ENCODE measurements around the gene TAF7L. TPM values are rescaled to one million over a fixed set of nuclear protein-coding genes. Genes with fewer than 3 reads are reported as not detected.
"Not testable (repeated sequence)": the region's sequence is repeated elsewhere in the genome, so short reads cannot be mapped to it uniquely, and the experiment has no call there.

Gene TAF7L
- 0.63 TPM for polyA plus RNA-seq (2013)

- peak in 1 of 3 donors; percentile 9 for DNase-seq
- Histone ChIP-seq H3K36me3 (ENCODE audit: control insufficient read depth in 4 of 4, insufficient read depth in 4 of 4, low read length in 3 of 4) (no peaks in the 10 kb centered on the region), H3K4me1 (ENCODE audit: control extremely low read depth in 1 of 4, control insufficient read depth in 4 of 4, insufficient read depth in 4 of 4, low read length in 3 of 4) (peaks cover 0 to 9% (median 3%) of the 10 kb centered on the region in 4 experiments), H3K9me3 (ENCODE audit: control extremely low read depth in 1 of 5, control insufficient read depth in 4 of 5, insufficient read depth in 2 of 5, low read depth in 1 of 5, low read length in 4 of 5) (no peaks in the 10 kb centered on the region), H3K4me3 (ENCODE audit: control insufficient read depth in 1 of 7, extremely low read depth in 1 of 7, insufficient read depth in 4 of 7, low read depth in 2 of 7, low read length in 6 of 7) (peak within 1 kb of the TSS in 2 of 7 experiments; percentile 10 to 32), H3K27me3 (replicated peaks in 2 of 5; ENCODE audit: control insufficient read depth in 4 of 5, insufficient read depth in 5 of 5, low read length in 4 of 5) (peaks cover 0 to 9% (median 0%) of the 10 kb centered on the region in 5 experiments), H3K27ac (ENCODE audit: insufficient read depth in 1 of 2, low read depth in 1 of 2, low read length in 2 of 2, poor library complexity in 1 of 2, severe bottlenecking in 2 of 2) (no peak within 1 kb of the TSS)
- ChIA-PET POLR2A (no interaction called here), CTCF (no interaction called here)
- 64% methylated on average over 69 of the region's 75 CpGs for WGBS (ENCODE audit: insufficient coverage)
Observed at GRCh38 chrX:101290957-101291603, at the start of gene TAF7L. Gene TAF7L, minus strand, starts transcription at chrX:101291334. Its CDS starts 3,791 bp downstream, at chrX:101287543.

- POLR2A ChIA-PET = no interaction called here
Observed at GRCh38 chrX:101337776-101338271, 46.7 kb upstream of the TAF7L start.

GRCh38 chrX:101334310-101334709 is 43.2 kb upstream of the TAF7L start:
- H3K4me1 ChIP-seq (ENCODE audit: control extremely low read depth in 1 of 4, control insufficient read depth in 4 of 4, insufficient read depth in 4 of 4, low read length in 3 of 4); CTCF ChIA-PET; DNase-seq; H3K9me3 ChIP-seq (ENCODE audit: control extremely low read depth in 1 of 5, control insufficient read depth in 4 of 5, insufficient read depth in 2 of 5, low read depth in 1 of 5, low read length in 4 of 5); POLR2A ChIA-PET; H3K27ac ChIP-seq (ENCODE audit: insufficient read depth in 1 of 2, low read depth in 1 of 2, low read length in 2 of 2, poor library complexity in 1 of 2, severe bottlenecking in 2 of 2); H3K27me3 ChIP-seq (replicated peaks in 2 of 5; ENCODE audit: control insufficient read depth in 4 of 5, insufficient read depth in 5 of 5, low read length in 4 of 5); H3K4me3 ChIP-seq (ENCODE audit: control insufficient read depth in 1 of 7, extremely low read depth in 1 of 7, insufficient read depth in 4 of 7, low read depth in 2 of 7, low read length in 6 of 7); H3K36me3 ChIP-seq (ENCODE audit: control insufficient read depth in 4 of 4, insufficient read depth in 4 of 4, low read length in 3 of 4): not testable (repeated sequence)
- WGBS (ENCODE audit: insufficient coverage) = 80% methylated on average over 4 of the region's 7 CpGs

More at GRCh38 chrX:101337776-101338271, 46.7 kb upstream of the TAF7L start:
- CTCF ChIA-PET = no interaction called here
- Histone ChIP-seq H3K9me3 (ENCODE audit: control extremely low read depth in 1 of 5, control insufficient read depth in 4 of 5, insufficient read depth in 2 of 5, low read depth in 1 of 5, low read length in 4 of 5) (no peaks in the 10 kb centered on the region), H3K4me3 (ENCODE audit: control insufficient read depth in 1 of 7, extremely low read depth in 1 of 7, insufficient read depth in 4 of 7, low read depth in 2 of 7, low read length in 6 of 7) (no peak overlapping the region), H3K36me3 (ENCODE audit: control insufficient read depth in 4 of 4, insufficient read depth in 4 of 4, low read length in 3 of 4) (no peaks in the 10 kb centered on the region), H3K27me3 (replicated peaks in 2 of 5; ENCODE audit: control insufficient read depth in 4 of 5, insufficient read depth in 5 of 5, low read length in 4 of 5) (no peaks in the 10 kb centered on the region), H3K4me1 (ENCODE audit: control extremely low read depth in 1 of 4, control insufficient read depth in 4 of 4, insufficient read depth in 4 of 4, low read length in 3 of 4) (no peaks in the 10 kb centered on the region), H3K27ac (ENCODE audit: insufficient read depth in 1 of 2, low read depth in 1 of 2, low read length in 2 of 2, poor library complexity in 1 of 2, severe bottlenecking in 2 of 2) (no peak overlapping the region)
- 72% methylated on average over 4 of the region's 4 CpGs for WGBS (ENCODE audit: insufficient coverage)
- DNase-seq = no peak

GRCh38 chrX:101326600-101326999 is 35.5 kb upstream of the TAF7L start:
- H3K36me3 ChIP-seq (ENCODE audit: control insufficient read depth in 4 of 4, insufficient read depth in 4 of 4, low read length in 3 of 4); H3K27ac ChIP-seq (ENCODE audit: insufficient read depth in 1 of 2, low read depth in 1 of 2, low read length in 2 of 2, poor library complexity in 1 of 2, severe bottlenecking in 2 of 2); H3K27me3 ChIP-seq (replicated peaks in 2 of 5; ENCODE audit: control insufficient read depth in 4 of 5, insufficient read depth in 5 of 5, low read length in 4 of 5); DNase-seq; CTCF ChIA-PET; H3K9me3 ChIP-seq (ENCODE audit: control extremely low read depth in 1 of 5, control insufficient read depth in 4 of 5, insufficient read depth in 2 of 5, low read depth in 1 of 5, low read length in 4 of 5); H3K4me3 ChIP-seq (ENCODE audit: control insufficient read depth in 1 of 7, extremely low read depth in 1 of 7, insufficient read depth in 4 of 7, low read depth in 2 of 7, low read length in 6 of 7); POLR2A ChIA-PET; H3K4me1 ChIP-seq (ENCODE audit: control extremely low read depth in 1 of 4, control insufficient read depth in 4 of 4, insufficient read depth in 4 of 4, low read length in 3 of 4): not testable (repeated sequence)
- WGBS (ENCODE audit: insufficient coverage) = 67% methylated on average over 2 of the region's 3 CpGs

- Histone ChIP-seq H3K4me1 (ENCODE audit: control extremely low read depth in 1 of 4, control insufficient read depth in 4 of 4, insufficient read depth in 4 of 4, low read length in 3 of 4) (no peaks in the 10 kb centered on the region), H3K9me3 (ENCODE audit: control extremely low read depth in 1 of 5, control insufficient read depth in 4 of 5, insufficient read depth in 2 of 5, low read depth in 1 of 5, low read length in 4 of 5) (no peaks in the 10 kb centered on the region), H3K27me3 (replicated peaks in 2 of 5; ENCODE audit: control insufficient read depth in 4 of 5, insufficient read depth in 5 of 5, low read length in 4 of 5) (no peaks in the 10 kb centered on the region), H3K4me3 (ENCODE audit: control insufficient read depth in 1 of 7, extremely low read depth in 1 of 7, insufficient read depth in 4 of 7, low read depth in 2 of 7, low read length in 6 of 7) (no peak overlapping the region), H3K27ac (ENCODE audit: insufficient read depth in 1 of 2, low read depth in 1 of 2, low read length in 2 of 2, poor library complexity in 1 of 2, severe bottlenecking in 2 of 2) (no peak overlapping the region), H3K36me3 (ENCODE audit: control insufficient read depth in 4 of 4, insufficient read depth in 4 of 4, low read length in 3 of 4) (no peaks in the 10 kb centered on the region)
- WGBS (ENCODE audit: insufficient coverage) = no CpG with 5 or more reads among the region's 1 CpG
- DNase-seq = no peak
- POLR2A ChIA-PET = no interaction called here
- CTCF ChIA-PET = no interaction called here
Observed at GRCh38 chrX:101303790-101304189, 12.7 kb upstream of the TAF7L start.

GRCh38 chrX:101295603-101296002 is 4.5 kb upstream of the TAF7L start:
- H3K27ac ChIP-seq (ENCODE audit: insufficient read depth in 1 of 2, low read depth in 1 of 2, low read length in 2 of 2, poor library complexity in 1 of 2, severe bottlenecking in 2 of 2); CTCF ChIA-PET; H3K4me1 ChIP-seq (ENCODE audit: control extremely low read depth in 1 of 4, control insufficient read depth in 4 of 4, insufficient read depth in 4 of 4, low read length in 3 of 4); POLR2A ChIA-PET; H3K4me3 ChIP-seq (ENCODE audit: control insufficient read depth in 1 of 7, extremely low read depth in 1 of 7, insufficient read depth in 4 of 7, low read depth in 2 of 7, low read length in 6 of 7); H3K36me3 ChIP-seq (ENCODE audit: control insufficient read depth in 4 of 4, insufficient read depth in 4 of 4, low read length in 3 of 4); H3K27me3 ChIP-seq (replicated peaks in 2 of 5; ENCODE audit: control insufficient read depth in 4 of 5, insufficient read depth in 5 of 5, low read length in 4 of 5); H3K9me3 ChIP-seq (ENCODE audit: control extremely low read depth in 1 of 5, control insufficient read depth in 4 of 5, insufficient read depth in 2 of 5, low read depth in 1 of 5, low read length in 4 of 5); DNase-seq: not testable (repeated sequence)
- no CpG with 5 or more reads among the region's 3 CpGs for WGBS (ENCODE audit: insufficient coverage)

GRCh38 chrX:101287402-101287801 is 3.7 kb downstream of the TAF7L start:
- Histone ChIP-seq H3K27me3 (replicated peaks in 2 of 5; ENCODE audit: control insufficient read depth in 4 of 5, insufficient read depth in 5 of 5, low read length in 4 of 5) (peaks cover 0 to 9% (median 0%) of the 10 kb centered on the region in 5 experiments), H3K9me3 (ENCODE audit: control extremely low read depth in 1 of 5, control insufficient read depth in 4 of 5, insufficient read depth in 2 of 5, low read depth in 1 of 5, low read length in 4 of 5) (no peaks in the 10 kb centered on the region), H3K4me3 (ENCODE audit: control insufficient read depth in 1 of 7, extremely low read depth in 1 of 7, insufficient read depth in 4 of 7, low read depth in 2 of 7, low read length in 6 of 7) (no peak overlapping the region), H3K4me1 (ENCODE audit: control extremely low read depth in 1 of 4, control insufficient read depth in 4 of 4, insufficient read depth in 4 of 4, low read length in 3 of 4) (no peaks in the 10 kb centered on the region), H3K36me3 (ENCODE audit: control insufficient read depth in 4 of 4, insufficient read depth in 4 of 4, low read length in 3 of 4) (no peaks in the 10 kb centered on the region), H3K27ac (ENCODE audit: insufficient read depth in 1 of 2, low read depth in 1 of 2, low read length in 2 of 2, poor library complexity in 1 of 2, severe bottlenecking in 2 of 2) (no peak overlapping the region)
- 40% methylated on average over 1 of the region's 2 CpGs for WGBS (ENCODE audit: insufficient coverage)
- CTCF ChIA-PET = no interaction called here
- POLR2A ChIA-PET = no interaction called here
- DNase-seq = peak; percentile 21 to 61 (median 51)
